ENCODE results near the gene SIVA1. TPM values are rescaled to one million over a fixed set of nuclear protein-coding genes. Genes with fewer than 3 reads are reported as not detected.

SIVA1 gene
- total RNA-seq, 1 donor from 2014 or later = 47.9 TPM

DNA sequence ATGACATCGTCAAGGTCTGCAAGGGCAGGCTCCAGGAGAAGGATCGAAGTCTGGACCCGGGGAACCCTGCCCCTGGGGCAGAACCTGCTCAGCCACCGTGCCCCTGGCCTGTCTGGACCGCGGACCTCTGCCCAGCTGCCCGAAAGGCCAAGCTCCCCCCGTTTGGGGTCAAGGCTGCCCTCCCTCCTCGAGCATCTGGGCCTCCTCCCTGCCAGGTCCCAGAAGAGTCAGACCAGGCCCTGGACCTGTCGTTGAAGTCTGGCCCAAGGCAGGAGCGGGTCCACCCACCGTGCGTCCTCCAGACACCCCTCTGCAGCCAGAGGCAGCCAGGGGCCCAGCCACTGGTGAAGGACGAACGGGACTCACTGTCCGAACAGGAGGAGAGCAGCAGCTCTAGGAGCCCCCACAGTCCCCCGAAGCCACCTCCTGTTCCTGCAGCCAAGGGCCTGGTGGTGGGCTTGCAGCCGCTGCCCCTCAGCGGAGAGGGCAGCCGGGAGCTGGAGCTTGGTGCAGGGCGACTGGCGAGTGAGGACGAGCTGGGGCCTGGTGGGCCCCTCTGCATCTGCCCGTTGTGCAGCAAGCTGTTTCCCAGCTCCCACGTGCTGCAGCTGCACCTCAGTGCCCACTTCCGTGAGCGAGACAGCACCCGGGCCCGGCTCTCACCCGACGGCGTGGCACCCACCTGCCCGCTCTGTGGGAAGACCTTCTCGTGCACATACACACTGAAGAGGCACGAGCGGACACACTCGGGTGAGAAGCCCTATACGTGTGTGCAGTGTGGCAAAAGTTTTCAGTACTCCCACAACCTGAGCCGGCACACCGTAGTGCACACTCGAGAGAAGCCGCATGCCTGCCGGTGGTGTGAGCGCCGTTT is 48.8 kb downstream of the SIVA1 start:
- Mint-ChIP-seq H3K4me3 (peak overlapping the region; percentile 85), H3K27me3 (no peaks in the 10 kb centered on the region), H3K9me3 (no peaks in the 10 kb centered on the region), H3K4me1 (peaks cover 39% of the 10 kb centered on the region), H3K27ac (peak overlapping the region; percentile 68), H3K36me3 (ENCODE audit: low read depth) (peaks cover 1% of the 10 kb centered on the region)
- DNase-seq (no peak), ATAC-seq (ENCODE audit: low read depth) (no peak)
- TF ChIP-seq, protein P1, sequence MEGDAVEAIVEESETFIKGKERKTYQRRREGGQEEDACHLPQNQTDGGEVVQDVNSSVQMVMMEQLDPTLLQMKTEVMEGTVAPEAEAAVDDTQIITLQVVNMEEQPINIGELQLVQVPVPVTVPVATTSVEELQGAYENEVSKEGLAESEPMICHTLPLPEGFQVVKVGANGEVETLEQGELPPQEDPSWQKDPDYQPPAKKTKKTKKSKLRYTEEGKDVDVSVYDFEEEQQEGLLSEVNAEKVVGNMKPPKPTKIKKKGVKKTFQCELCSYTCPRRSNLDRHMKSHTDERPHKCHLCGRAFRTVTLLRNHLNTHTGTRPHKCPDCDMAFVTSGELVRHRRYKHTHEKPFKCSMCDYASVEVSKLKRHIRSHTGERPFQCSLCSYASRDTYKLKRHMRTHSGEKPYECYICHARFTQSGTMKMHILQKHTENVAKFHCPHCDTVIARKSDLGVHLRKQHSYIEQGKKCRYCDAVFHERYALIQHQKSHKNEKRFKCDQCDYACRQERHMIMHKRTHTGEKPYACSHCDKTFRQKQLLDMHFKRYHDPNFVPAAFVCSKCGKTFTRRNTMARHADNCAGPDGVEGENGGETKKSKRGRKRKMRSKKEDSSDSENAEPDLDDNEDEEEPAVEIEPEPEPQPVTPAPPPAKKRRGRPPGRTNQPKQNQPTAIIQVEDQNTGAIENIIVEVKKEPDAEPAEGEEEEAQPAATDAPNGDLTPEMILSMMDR (IDR thresholded peaks at IDR 0.05) = no peak
- intact Hi-C loops (cut with micrococcal nuclease) = loop anchor here (2.0 kb wide), 3 partner anchors 25 to 49 kb away; partner anchors contain the start of gene SIVA1
- CTCF ChIA-PET = no interaction called here
- POLR2A ChIA-PET = interaction anchor here (1.9 kb wide), 1 partner anchor 49 kb away, joined by 8 read pairs; the partner anchor contains the start of gene SIVA1

DNA sequence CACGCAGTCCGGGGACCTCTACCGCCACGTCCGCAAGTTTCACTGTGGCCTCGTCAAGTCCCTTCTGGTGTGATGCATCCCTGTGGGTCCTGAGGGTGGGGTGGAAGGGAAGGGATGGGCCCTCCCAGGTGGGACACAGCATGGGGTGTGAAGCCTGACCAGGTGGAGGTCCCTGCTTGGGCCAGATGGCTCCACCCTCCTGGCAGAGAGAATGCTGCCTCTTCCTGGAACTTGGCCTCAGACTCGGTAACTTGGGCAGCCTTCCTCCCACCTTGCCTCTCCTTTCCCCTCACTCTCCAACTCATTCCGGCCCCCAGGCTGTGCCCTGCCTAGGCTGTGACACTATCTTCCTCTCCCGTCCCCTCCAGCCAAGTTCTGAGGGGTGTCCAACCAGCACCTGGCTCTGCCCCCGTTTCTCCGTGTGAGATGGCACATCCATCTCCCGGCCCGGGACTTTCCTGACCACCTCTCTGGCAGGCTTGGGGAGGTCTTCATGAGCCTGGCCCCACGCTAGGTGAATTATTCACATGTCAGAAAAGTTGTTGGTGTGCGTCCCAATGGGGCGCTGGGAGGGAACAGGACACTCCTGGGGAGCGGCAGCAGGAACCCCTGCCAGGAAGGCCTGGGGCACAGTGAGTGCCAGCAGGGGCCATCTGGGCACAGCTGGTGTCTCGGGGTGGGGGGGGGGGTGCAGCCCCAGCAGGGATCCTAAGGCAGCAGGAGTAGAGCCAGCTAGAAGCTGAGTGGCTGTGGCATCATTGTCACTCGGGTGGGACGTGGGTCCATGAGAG is 49.6 kb downstream of the SIVA1 start:
- DNase-seq = no peak
- Mint-ChIP-seq H3K27ac (no peak overlapping the region), H3K4me3 (peak overlapping the region; percentile 61), H3K36me3 (ENCODE audit: low read depth) (peaks cover 1% of the 10 kb centered on the region), H3K4me1 (peaks cover 36% of the 10 kb centered on the region), H3K27me3 (no peaks in the 10 kb centered on the region), H3K9me3 (no peaks in the 10 kb centered on the region)
- ChIA-PET CTCF (no interaction called here), POLR2A (no interaction called here)
- no peak for ATAC-seq (ENCODE audit: low read depth)
- TF ChIP-seq, protein P1 (IDR thresholded peaks at IDR 0.05) = no peak
- intact Hi-C loops (cut with micrococcal nuclease) = no loop called here

DNA sequence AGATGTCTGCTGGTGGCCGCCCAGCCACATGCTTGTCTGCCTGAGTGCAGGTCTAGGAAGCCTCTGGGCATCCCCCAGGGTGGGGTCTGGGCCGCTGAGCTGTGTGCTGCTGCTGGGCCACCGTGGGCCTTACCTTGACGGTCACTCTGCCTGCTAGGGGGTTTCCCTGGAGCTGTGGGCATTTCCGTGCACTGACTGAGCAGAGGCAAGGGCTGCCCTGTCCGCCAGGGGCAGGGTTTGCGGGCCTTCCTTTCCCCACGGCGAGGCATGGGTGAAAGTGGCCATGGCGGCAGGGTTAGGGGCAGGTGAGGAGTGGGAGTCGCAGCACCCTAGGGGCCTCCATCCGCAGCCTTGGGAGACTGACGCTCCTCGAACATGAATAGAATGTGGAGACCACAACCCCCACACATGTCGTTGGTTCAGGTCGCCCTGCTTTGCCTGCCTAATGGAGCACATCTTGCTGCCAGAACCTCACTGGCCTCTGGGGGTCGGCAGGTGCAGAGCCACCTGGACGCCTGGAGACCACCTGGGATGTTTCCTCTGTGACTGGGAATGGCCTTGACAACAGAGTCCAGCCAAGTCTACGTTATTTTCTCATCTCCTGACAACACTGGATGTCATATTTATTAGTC is 50.4 kb downstream of the SIVA1 start:
- POLR2A ChIA-PET = no interaction called here
- Mint-ChIP-seq H3K9me3 (no peaks in the 10 kb centered on the region), H3K4me3 (no peak overlapping the region), H3K36me3 (ENCODE audit: low read depth) (peaks cover 1% of the 10 kb centered on the region), H3K27ac (no peak overlapping the region), H3K27me3 (no peaks in the 10 kb centered on the region), H3K4me1 (peaks cover 33% of the 10 kb centered on the region)
- TF ChIP-seq, protein P1 (IDR thresholded peaks at IDR 0.05) = no peak
- intact Hi-C loops (cut with micrococcal nuclease) = no loop called here
- DNase-seq (no peak), ATAC-seq (ENCODE audit: low read depth) (no peak)
- CTCF ChIA-PET = no interaction called here

DNA sequence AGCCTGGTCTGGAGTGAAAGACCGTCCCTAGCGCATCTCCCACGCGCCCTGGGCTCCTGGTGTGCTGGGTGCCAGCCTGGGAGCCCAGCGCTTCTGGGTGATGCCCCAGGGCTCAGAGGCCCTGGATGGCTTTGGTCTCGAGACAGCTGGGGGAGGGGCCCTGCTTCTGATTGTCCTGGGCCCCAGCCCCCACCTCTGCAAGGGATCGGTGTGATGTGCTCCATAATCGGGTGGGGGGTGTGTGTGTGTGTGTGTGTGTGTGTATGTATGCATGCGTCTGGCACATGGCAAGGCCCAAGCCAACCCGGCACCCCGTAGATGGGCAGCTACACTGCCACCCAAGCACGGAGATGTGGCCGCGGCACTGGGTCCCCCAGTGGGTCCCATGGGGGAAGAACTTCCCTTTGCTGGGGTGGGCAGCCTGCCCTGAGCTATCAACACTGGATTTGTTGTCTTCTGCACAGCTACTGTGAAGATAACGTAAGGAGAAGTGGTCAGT is 51.0 kb downstream of the SIVA1 start:
- CTCF ChIA-PET = no interaction called here
- intact Hi-C loops (cut with micrococcal nuclease) = no loop called here
- DNase-seq (no peak), ATAC-seq (ENCODE audit: low read depth) (no peak)
- peaks cover 28% of the 10 kb centered on the region for H3K4me1 Mint-ChIP-seq
- H3K4me3 Mint-ChIP-seq = no peak overlapping the region
- H3K27ac Mint-ChIP-seq = no peak overlapping the region
- TF ChIP-seq, protein P1 (IDR thresholded peaks at IDR 0.05) = no peak
- H3K27me3 Mint-ChIP-seq = no peaks in the 10 kb centered on the region
- POLR2A ChIA-PET = interaction anchor here (0.7 kb wide), 1 partner anchor 17 kb away, joined by 5 read pairs; no protein-coding TSS in a partner anchor
- peaks cover 1% of the 10 kb centered on the region for H3K36me3 Mint-ChIP-seq (ENCODE audit: low read depth)
- no peaks in the 10 kb centered on the region for H3K9me3 Mint-ChIP-seq
